ENCODE results near the gene DCHS2. TPM values are rescaled to one million over a fixed set of nuclear protein-coding genes. Genes with fewer than 3 reads are reported as not detected.

The DCHS2 gene
- total RNA-seq, 1 donor from 2014 or later = 0.13 TPM

- TF ChIP-seq CTCF (IDR thresholded peaks at IDR 0.05) = no peak
- peaks cover 37% of the 10 kb centered on the region for H3K27me3 Mint-ChIP-seq (ENCODE audit: unreplicated experiment)
- peaks cover 7% of the 10 kb centered on the region for H3K9me3 Mint-ChIP-seq (ENCODE audit: unreplicated experiment)
- H3K36me3 Mint-ChIP-seq (ENCODE audit: unreplicated experiment) = no peaks in the 10 kb centered on the region
- DNase-seq (ENCODE audit: extremely low spot score, unreplicated experiment) = no peak
- peaks cover 18% of the 10 kb centered on the region for H3K4me1 Mint-ChIP-seq (ENCODE audit: unreplicated experiment)
- H3K27ac Mint-ChIP-seq (ENCODE audit: unreplicated experiment) = no peak overlapping the region
- H3K4me3 Mint-ChIP-seq (ENCODE audit: unreplicated experiment) = no peak overlapping the region
These were observed 76.8 kb downstream of the DCHS2 start for GRCh38 chr4:154414796-154415195.

GRCh38 chr4:154414371-154414770, 77.2 kb downstream of the DCHS2 start:
- H3K9me3 Mint-ChIP-seq (ENCODE audit: unreplicated experiment) = peaks cover 7% of the 10 kb centered on the region
- H3K27me3 Mint-ChIP-seq (ENCODE audit: unreplicated experiment) = peaks cover 34% of the 10 kb centered on the region
- no peak for DNase-seq (ENCODE audit: extremely low spot score, unreplicated experiment)
- no peak overlapping the region for H3K27ac Mint-ChIP-seq (ENCODE audit: unreplicated experiment)
- H3K36me3 Mint-ChIP-seq (ENCODE audit: unreplicated experiment) = no peaks in the 10 kb centered on the region
- no peak for TF ChIP-seq CTCF (IDR thresholded peaks at IDR 0.05)
- no peak overlapping the region for H3K4me3 Mint-ChIP-seq (ENCODE audit: unreplicated experiment)
- peaks cover 18% of the 10 kb centered on the region for H3K4me1 Mint-ChIP-seq (ENCODE audit: unreplicated experiment)

DNA sequence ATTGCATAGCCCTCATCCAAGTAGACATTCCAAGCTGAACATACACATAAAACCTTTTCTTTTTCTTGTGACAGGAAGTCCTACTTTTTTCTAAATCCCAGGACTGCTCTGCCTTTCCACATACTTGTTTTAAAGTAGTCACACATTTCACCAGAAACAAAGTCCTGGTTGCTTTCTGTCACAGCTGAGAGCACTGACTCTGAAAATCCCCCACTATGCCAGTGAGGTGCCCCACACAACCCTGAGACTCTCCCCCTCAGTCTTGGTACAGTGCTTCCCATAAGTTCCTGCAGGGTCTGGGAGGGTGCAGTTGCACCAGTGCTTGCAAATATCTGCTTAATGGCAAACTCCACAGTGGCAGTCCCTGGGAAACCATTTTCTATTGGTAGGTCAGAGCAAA, 84.2 kb downstream of the DCHS2 start:
- Mint-ChIP-seq H3K27ac (ENCODE audit: unreplicated experiment) (no peak overlapping the region), H3K9me3 (ENCODE audit: unreplicated experiment) (peaks cover 12% of the 10 kb centered on the region), H3K36me3 (ENCODE audit: unreplicated experiment) (no peaks in the 10 kb centered on the region), H3K4me3 (ENCODE audit: unreplicated experiment) (no peak overlapping the region), H3K4me1 (ENCODE audit: unreplicated experiment) (no peaks in the 10 kb centered on the region), H3K27me3 (ENCODE audit: unreplicated experiment) (peaks cover 13% of the 10 kb centered on the region)
- no peak for TF ChIP-seq CTCF (IDR thresholded peaks at IDR 0.05)
- no peak for DNase-seq (ENCODE audit: extremely low spot score, unreplicated experiment)

- Mint-ChIP-seq H3K4me3 (ENCODE audit: unreplicated experiment) (no peak overlapping the region), H3K36me3 (ENCODE audit: unreplicated experiment) (no peaks in the 10 kb centered on the region), H3K27ac (ENCODE audit: unreplicated experiment) (no peak overlapping the region), H3K4me1 (ENCODE audit: unreplicated experiment) (no peaks in the 10 kb centered on the region), H3K27me3 (ENCODE audit: unreplicated experiment) (peaks cover 9% of the 10 kb centered on the region), H3K9me3 (ENCODE audit: unreplicated experiment) (peaks cover 12% of the 10 kb centered on the region)
- DNase-seq (ENCODE audit: extremely low spot score, unreplicated experiment) = no peak
- TF ChIP-seq CTCF (IDR thresholded peaks at IDR 0.05) = no peak
These were observed 85.4 kb downstream of the DCHS2 start for GRCh38 chr4:154406018-154406795.

DNA sequence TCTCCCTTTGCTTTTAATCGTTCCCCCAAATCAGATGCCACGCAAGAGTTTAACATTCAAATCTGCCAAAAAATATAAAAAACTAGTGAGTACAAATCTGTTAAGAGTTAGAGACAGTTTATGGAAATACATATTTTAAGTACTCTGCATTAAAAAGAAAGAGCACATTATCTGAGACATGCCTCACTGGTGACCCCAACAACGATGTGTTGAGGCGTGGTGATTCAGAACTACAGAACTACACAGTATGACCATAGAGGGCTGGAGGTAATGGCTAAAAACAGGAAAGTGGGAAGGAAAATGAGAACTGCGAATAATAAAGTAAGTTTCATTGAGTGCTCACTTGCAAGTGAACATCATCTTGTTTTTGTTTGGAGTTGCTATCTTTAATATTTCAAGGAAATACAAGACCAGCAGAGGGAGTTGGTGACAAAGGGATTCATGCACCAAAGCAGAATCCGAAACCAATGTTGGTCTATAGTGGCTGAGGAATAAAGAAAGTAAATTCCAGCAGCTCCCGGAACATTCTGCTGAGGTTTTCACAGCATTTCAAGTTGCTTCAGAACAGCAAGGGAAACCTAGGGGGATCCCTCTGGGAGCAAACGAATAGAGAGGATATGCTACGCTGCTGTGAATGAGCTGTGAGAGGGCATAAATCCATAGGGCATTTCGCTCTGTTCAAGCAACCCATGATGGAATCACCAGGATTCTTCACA, 92.2 kb downstream of the DCHS2 start:
- Mint-ChIP-seq H3K4me3 (ENCODE audit: unreplicated experiment) (no peak overlapping the region), H3K27ac (ENCODE audit: unreplicated experiment) (no peak overlapping the region), H3K9me3 (ENCODE audit: unreplicated experiment) (peaks cover 5% of the 10 kb centered on the region), H3K27me3 (ENCODE audit: unreplicated experiment) (peaks cover 16% of the 10 kb centered on the region), H3K36me3 (ENCODE audit: unreplicated experiment) (no peaks in the 10 kb centered on the region), H3K4me1 (ENCODE audit: unreplicated experiment) (no peaks in the 10 kb centered on the region)
- TF ChIP-seq CTCF (IDR thresholded peaks at IDR 0.05) = peak; percentile 38
- no peak for DNase-seq (ENCODE audit: extremely low spot score, unreplicated experiment)
